GM18909 (cell line): ENCODE measurements around the gene NLGN1.

Experiments used
- ATAC-seq: cut with Tn5 transposase; IDR thresholded peaks from one replicate; pipeline ENCODE4 v1.9.1; 2021; ENCODE audit warnings: mild to moderate bottlenecking; ENCODE audit not compliant: unreplicated experiment, poor library complexity

Gene NLGN1

GRCh38 chr3:173891272-173892100, 493.9 kb downstream of the NLGN1 start:
- ATAC-seq, result no peak

DNA sequence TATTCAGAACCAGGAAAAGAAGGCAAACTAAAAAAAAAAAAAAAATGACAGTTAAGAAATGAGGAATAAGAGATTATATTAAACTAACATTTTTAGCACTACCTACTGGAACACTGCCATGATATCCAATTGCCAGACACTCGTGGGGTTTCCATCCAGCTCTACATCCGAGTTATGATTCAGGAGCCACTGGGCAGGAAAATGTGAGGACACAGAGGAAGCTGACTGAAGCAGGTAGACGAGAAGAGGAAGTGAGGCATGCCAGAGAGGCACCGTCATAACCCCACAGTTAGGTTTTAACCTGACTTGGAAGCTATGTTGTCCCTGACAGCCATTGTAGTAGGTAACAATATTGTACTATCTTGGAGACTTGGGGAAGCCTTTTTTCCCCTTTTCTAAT, 495.0 kb downstream of the NLGN1 start:
- ATAC-seq, result no peak

GRCh38 chr3:173893066-173893465, 495.5 kb downstream of the NLGN1 start:
- no peak for ATAC-seq

GRCh38 chr3:173893835-173894234, 496.3 kb downstream of the NLGN1 start:
- ATAC-seq, result no peak

DNA sequence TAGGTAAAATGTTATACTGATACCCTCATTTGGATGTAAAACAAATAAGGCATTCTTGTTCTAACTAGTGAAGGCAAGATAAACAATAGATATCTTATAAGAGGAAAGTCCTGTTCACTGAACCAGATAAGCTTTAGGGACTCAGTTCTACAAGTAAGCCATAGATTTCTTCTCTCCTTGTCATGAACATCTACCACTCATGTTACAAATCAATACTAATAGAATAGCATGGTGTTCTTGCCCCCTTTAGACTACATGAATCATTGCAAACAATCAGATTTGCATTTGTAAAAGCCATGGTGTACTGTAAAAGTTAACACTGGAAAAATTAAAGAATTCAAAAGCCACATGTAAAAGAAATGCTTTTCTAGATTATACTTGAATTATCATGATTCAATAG, 500.1 kb downstream of the NLGN1 start:
- no peak for ATAC-seq

DNA sequence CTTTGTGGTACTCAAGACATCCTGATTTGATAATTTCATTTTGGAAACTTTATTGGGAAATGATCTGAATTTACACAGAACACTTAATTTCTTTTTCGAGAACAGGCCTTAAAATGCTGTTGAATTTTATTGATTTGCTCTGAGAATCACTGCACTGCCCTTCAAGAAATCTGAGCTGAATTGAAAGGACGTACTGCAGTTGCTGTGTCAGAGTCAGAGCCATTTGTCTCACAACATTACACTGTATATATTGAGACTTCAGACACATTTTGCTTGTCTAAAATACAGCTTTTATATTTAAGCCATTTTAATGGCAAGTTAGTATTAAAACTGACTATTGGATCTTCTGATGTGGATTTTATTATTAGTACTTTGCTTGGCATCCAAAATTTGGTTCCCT, 504.1 kb downstream of the NLGN1 start:
- no peak for ATAC-seq

DNA sequence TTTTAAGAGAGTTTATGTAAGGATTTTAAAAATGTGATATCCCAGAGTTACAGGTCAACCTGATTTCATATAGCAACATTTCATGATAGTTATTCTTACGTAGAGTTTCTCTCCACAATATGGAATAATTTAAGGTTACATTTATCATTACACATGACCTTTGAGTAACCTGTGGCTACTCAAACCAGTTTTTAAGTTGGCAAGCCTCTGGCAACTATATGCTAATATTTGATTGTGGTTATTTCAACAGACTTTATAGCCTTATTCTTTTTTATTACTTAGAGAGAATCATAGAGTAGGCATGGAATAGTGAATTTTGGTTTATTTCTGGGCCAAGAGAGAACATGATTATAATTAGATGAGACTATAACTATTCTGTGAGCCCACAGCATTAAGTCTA, 504.9 kb downstream of the NLGN1 start:
- ATAC-seq, result no peak

DNA sequence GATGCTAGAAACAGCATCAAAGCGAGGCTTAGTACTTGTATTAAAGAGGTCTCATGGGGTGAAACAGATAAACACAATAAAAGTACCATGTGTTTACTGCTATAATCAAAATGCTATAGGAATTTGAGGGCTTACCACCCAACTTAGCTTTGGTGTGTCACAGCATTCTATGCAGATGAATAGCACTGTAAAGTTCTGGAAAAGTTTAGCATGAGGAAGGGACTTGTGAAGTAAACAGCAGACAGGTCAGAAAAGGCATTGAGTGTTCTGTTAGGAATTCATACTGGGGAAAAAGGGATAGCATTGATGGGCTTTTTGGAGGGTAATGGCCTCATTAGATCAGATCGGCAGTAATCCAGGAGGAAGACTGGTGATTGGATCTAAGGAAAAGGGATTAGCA, 505.3 kb downstream of the NLGN1 start:
- no peak for ATAC-seq

- ATAC-seq, result no peak
These were observed 507.8 kb downstream of the NLGN1 start for GRCh38 chr3:173905381-173905780.

- ATAC-seq, result no peak
These were observed 513.9 kb downstream of the NLGN1 start for GRCh38 chr3:173911446-173911845.

DNA sequence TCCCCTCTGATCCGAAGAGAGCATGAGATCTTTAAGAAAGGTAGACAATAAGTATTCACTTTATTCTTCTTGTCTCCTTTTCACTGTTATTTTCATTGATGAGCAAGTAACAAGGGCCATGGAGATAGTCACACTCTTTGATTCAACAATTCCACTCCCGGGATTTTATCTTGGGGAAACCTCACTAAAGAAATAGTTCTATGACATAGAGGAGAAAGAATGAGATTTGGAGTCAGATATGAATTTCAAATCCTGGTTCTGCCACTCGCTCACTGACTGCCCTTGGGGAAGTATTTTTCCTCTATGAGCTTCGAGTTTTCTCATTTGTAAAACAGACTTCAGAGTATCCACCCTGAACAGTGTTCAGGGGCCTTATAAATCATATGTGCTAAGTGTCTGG, 514.6 kb downstream of the NLGN1 start:
- no peak for ATAC-seq

DNA sequence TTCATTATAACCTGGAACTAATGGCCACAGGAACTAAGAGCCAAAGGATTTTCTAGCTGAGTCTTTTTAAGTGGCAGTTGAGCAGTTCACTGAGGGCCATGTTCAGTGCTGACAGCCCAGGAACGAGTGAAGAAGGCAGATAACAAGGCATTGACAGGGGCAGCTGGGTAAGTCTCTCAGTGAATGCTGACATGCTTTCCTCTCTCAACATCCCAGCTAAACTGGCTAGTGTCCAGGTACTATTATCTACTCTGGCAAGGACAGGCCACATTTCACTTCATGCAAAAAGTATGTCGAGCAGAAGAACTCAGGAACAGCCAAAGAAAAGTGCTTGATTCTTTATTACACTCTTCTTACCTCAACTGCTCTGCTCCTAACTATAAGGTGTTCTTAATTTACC, 515.9 kb downstream of the NLGN1 start:
- ATAC-seq, result no peak

DNA sequence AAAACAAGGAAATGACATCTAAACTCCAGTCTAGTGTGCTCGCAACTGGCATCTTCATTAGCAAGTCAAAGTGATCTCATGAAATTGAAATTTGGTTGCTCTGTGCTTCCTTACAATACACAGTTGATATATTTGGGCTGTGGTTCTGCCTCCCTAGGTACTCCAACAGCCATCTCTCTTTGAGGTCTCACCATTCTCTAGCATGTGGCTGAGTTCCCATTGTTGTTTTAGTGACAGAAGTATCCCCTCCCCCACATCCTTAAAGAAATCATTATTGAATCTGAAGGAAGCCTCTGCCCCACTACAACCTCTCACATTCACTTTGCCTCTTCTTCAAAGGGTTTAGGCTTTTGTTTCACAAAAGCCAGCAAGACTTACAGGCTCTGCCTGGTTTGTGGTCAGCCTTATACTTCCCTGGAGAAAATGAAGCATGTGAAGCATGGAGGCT, 516.5 kb downstream of the NLGN1 start:
- no peak for ATAC-seq

DNA sequence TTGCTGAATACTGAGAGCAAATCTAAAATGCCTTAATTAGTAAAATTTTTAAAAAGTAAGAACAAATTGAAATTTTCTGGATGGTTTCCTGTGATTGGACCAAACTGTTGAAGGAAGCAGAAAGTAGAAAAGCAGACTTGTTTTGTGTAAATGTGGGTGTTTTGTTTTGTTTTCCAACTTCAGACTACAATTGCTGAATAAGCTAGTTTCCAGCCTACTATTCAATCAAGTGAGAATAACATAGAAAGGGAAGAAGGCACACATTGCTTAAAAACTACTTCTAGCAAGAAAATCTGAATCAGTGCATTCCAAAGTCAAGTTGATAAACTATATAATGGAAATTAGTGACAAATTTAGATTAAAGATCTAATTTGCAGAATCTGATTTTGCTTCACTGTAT, 519.3 kb downstream of the NLGN1 start:
- no peak for ATAC-seq

DNA sequence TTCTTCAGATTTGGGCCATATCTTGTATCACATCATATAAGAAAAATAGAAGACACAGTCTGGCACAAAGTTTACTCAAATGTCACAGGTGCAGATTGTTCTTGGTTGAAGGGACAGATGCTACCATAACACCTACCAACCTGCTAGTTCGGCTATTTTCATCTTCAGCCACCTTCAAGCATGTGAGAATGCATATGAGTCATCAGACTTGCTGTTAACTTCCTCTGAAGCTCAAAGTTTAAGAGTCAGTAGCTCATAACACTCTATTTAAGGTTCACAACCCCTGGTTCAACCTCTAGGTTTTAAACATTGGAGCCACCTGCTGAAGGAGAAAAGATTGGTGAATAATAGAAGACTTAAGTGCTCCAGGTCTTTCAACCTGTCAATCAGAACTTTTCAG, 522.8 kb downstream of the NLGN1 start:
- no peak for ATAC-seq

GRCh38 chr3:173921732-173922131, 524.2 kb downstream of the NLGN1 start:
- no peak for ATAC-seq

- no peak for ATAC-seq
These were observed 525.7 kb downstream of the NLGN1 start for GRCh38 chr3:173923204-173923603.

- no peak for ATAC-seq
These were observed 532.7 kb downstream of the NLGN1 start for GRCh38 chr3:173930251-173930650.

GRCh38 chr3:173932624-173933023, 535.1 kb downstream of the NLGN1 start:
- ATAC-seq, result no peak

- no peak for ATAC-seq
These were observed 535.6 kb downstream of the NLGN1 start for GRCh38 chr3:173933113-173933512.

DNA sequence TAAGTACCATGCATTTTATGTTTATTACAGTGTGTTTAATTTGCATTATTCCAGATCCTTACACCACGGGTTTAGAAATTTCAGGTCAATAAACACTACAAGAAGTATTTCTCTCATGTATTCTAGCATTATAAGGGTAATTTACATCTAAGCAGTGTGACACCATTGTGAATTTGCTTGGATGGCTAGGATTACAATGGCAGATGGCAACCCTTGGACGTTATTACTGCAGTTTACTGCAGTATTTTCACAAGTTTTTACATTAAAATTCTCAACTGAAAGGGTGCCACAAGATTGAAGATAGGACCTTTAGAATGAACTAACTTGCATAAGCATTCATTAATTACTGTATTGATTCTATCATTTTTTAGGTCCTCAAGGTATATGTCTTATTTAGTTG, 538.8 kb downstream of the NLGN1 start:
- no peak for ATAC-seq

GRCh38 chr3:173938159-173938558, 540.6 kb downstream of the NLGN1 start:
- ATAC-seq, result no peak
